Sigmoid colon (tissue), 4 donors: Measurements from ENCODE around the gene RHOT1.

Experiments
- EP300 ChIP-seq, 4 donors: sonication (generic); formaldehyde crosslinking; IDR thresholded peaks; one replicate each; pipeline ENCODE4 v1.6.1; 2017; ENCODE audit warnings: antibody characterized with exemption in 4 of 4
- POLR2A ChIP-seq, 2 donors: fragments of 450-650 bp; IDR thresholded peaks; one replicate each; pipeline ENCODE4 v1.6.1; 2016; ENCODE audit warnings: antibody characterized with exemption in 2 of 2, mild to moderate bottlenecking in 2 of 2, moderate library complexity in 2 of 2
- POLR2AphosphoS5 ChIP-seq, 4 donors: sonication (generic); formaldehyde crosslinking; IDR thresholded peaks; one replicate each; pipeline ENCODE4 v1.6.1; 2017; ENCODE audit warnings: antibody characterized with exemption in 4 of 4
- TF ChIP-seq, protein P1 (sequence below), 4 experiments: fragments of 450-650 bp in 3 of 4; fragments of 200-600 bp in 1 of 4; IDR thresholded peaks; one replicate each; pipeline ENCODE4 v1.5.1; 2016 to 2019; ENCODE audit warnings: antibody characterized with exemption in 4 of 4, mild to moderate bottlenecking in 3 of 4, moderate library complexity in 2 of 4

GRCh38 chr17:32239456-32239855 is 97.2 kb downstream of the RHOT1 start:
- TF ChIP-seq EP300 (IDR thresholded peaks at IDR 0.05) (no peak), POLR2AphosphoS5 (IDR thresholded peaks at IDR 0.05) (no peak), POLR2A (IDR thresholded peaks at IDR 0.05) (no peak)
- TF ChIP-seq, protein P1, sequence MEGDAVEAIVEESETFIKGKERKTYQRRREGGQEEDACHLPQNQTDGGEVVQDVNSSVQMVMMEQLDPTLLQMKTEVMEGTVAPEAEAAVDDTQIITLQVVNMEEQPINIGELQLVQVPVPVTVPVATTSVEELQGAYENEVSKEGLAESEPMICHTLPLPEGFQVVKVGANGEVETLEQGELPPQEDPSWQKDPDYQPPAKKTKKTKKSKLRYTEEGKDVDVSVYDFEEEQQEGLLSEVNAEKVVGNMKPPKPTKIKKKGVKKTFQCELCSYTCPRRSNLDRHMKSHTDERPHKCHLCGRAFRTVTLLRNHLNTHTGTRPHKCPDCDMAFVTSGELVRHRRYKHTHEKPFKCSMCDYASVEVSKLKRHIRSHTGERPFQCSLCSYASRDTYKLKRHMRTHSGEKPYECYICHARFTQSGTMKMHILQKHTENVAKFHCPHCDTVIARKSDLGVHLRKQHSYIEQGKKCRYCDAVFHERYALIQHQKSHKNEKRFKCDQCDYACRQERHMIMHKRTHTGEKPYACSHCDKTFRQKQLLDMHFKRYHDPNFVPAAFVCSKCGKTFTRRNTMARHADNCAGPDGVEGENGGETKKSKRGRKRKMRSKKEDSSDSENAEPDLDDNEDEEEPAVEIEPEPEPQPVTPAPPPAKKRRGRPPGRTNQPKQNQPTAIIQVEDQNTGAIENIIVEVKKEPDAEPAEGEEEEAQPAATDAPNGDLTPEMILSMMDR (IDR thresholded peaks at IDR 0.05): no peak
